GM18502 (cell line): Measurements from ENCODE around the gene CAPN9.
"Not testable (repeated sequence)": the region's sequence is repeated elsewhere in the genome, so short reads cannot be mapped to it uniquely, and the experiment has no call there.

Source experiments
- ATAC-seq: cut with Tn5 transposase; IDR thresholded peaks from one replicate; pipeline ENCODE4 v1.9.1; 2021; ENCODE audit warnings: mild to moderate bottlenecking; ENCODE audit not compliant: unreplicated experiment, poor library complexity

The CAPN9 gene

DNA sequence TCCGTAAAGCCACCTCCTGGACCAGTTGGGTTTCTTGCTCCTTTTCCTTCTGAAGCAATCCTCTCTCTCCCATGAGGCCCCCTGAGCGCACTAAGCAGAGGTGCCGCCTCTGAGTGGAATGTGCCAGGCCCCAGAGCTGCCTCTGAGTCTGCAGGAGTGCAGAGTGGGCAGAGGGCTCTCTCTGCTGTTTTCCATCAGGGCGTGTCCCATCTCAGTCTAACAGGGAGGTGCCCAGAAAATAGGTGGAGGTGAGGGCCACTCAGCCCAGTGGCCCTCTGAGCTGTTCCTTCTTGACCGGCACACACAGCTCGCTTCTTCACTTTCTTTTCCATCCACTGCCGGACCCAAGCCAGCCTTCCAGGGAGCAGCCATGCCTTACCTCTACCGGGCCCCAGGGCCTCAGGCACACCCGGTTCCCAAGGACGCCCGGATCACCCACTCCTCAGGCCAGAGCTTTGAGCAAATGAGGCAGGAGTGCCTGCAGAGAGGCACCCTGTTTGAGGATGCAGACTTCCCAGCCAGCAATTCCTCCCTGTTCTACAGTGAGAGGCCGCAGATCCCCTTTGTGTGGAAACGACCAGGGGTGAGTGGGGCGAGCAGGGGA, at the start of gene CAPN9:
TSS of gene CAPN9 (plus strand) at position 262 of the 604 bp plus-strand sequence. CDS start at position 371, 109 bp downstream.
- ATAC-seq, result no peak

GRCh38 chr1:230698130-230698529, 49.1 kb upstream of the CAPN9 start:
- no peak for ATAC-seq

DNA sequence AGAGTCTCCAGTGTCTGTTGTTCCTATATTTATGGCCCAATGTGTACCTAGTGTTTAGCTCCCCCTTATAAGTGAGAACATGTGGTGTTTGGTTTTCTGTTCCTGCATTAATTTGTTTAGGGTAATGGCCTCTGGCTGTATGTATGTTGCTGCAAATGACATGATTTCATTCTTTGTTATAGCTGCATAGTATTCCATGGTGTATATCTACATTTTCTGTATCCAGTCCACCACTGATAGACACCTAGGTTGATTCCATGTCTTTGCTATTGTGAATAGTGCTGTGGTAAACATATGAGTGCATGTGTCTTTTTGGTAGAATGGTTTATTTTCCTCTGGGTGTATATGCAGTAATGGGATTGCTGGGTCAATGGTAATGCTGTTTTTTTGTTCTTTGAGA, 48.2 kb upstream of the CAPN9 start:
- not testable (repeated sequence) for ATAC-seq

GRCh38 chr1:230699716-230700115, 47.5 kb upstream of the CAPN9 start:
- ATAC-seq, result no peak

DNA sequence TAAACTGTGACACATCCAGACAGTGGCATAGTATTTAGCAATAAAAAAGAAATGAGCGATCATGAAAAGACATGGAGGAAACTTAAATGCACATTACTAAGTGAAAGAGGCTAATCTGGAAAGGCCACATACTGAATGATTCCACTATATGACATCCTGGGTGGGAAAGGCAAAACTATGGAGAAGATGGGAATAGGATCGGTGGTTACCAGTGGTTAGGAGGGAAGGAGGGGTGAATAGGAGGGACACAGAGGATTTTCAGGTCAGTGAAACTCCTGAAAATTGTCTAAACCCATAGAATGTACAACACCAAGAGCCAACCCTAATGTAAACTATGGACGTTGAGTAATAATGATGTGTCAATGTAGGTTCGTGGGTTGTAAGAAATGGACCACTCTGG, 47.1 kb upstream of the CAPN9 start:
- ATAC-seq, result no peak

DNA sequence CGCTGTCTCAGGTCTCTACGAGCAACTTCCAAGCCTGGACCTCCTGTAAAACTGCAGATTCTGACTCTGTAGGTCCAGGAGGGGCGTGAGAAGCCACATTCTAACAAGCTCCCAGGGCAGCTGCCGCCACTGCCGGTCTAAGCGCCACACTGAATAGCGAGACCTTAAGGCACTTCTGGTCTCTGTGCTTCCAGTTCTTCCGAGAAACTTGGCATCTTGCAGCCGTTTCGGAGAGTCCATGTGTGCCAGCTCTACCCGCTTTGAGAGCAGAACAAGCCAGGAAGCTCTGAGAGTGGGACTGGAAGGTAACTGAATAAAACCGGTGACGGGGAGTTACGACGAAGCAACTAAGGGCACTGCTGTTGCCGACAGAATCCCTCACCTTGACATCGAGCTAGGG, 45.8 kb upstream of the CAPN9 start:
- no peak for ATAC-seq

DNA sequence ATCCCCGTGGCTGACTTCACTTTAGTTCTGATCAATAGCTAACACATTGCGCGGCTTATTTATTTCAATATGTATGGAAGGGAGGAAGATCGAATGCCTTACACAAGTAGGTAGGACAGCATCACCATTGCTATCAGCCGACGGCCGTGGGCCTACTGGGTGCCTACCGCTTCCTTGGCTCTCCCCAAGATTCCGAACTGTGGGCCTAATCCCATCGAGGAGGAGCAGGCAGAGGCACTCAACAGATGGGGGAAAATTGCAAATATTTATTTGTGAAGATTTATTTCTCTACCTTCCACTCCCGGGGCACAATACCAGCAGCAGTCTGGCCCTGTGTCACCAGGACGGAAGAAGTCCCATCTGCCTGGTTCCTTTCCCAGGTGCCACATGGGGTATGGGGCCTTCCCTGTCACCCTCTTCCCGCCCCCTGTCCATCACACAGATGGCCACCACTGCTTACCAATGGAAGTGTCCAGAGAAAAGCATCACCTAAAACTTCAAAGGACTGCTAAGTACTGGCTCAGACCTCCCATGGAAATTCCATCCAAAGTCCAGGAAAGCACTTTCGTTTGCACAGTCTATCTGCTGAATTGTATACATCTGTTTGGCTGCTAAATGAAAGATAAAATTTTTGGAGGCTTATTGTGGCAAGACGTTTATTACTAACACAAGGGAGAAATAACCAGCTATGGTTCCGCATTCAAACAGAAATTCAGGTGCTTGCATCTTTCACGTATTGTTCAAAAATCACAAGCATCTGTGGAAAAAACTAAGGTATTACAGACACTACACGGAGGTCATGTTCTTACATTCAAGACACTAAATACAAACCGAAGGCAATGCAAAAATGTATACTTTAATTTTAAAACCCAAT, 45.1 kb upstream of the CAPN9 start:
- ATAC-seq, result no peak

DNA sequence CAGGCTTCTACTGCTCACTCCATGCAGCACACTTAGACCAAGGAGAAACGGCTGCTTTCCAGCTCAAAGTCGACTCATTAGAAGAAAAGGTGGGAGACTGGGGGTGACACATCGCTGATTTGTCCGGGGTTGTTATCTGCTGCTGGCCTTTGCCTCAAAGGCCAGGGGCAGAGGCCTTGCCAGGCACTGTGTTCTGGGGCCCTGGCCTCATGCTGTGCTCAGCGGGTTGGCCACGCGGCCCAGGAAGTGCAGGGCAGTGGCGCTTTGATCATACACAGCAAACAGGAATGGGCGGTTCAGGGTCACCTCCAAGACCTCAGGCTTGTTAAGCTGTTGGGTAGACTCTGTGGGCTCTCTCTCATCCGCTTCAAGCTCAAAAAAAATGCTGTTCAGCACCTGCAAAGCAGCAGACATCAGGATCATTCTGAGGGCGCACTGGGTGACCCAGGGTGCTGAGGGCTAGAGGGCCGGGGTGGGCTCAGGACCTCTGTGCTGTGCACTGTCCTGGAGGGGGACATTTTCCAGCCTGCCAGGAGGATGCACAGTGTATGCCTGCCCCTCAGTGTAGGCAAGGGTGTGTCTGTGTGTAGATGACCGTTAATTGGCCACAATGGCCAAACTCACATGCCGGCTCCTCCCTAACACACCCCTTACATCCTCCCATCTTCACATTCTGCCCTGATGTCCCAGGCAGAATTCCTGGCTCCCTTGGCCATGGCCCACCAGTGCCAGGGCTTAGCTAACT, 44.1 kb upstream of the CAPN9 start:
- ATAC-seq, result no peak

DNA sequence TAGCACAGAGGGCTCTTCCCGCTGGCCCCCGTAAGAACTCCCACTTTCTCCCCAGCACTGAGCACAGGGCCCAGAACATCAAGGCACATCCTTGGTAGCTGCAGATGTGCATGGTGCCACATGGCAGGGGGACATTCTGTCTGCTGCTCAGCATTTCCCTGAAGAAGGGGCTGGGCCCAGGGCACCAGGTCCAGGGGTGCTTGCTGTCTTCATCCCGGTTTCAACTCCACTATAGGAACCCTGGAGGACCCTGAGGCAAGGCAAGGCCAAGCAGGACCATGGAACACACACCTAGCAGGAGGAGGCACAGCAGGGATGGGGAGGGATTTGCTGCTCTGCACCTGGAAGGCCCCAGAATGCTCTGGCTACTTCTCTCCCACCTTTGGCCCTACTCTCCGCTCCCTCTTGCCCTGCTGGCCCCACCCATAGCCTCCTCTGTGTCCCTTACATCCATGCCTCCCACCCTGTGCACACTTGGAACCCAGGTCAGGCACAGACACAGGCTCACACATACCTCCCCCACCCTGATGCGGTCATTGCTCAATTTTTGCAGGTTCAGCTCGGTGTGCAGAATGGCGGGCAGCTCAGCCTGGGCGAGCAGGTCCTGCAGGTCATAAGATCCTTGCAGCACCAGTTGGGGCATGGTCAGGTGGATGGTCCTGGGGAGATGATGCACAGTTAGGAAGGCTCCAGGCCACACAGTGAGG, 43.4 kb upstream of the CAPN9 start:
- no peak for ATAC-seq

DNA sequence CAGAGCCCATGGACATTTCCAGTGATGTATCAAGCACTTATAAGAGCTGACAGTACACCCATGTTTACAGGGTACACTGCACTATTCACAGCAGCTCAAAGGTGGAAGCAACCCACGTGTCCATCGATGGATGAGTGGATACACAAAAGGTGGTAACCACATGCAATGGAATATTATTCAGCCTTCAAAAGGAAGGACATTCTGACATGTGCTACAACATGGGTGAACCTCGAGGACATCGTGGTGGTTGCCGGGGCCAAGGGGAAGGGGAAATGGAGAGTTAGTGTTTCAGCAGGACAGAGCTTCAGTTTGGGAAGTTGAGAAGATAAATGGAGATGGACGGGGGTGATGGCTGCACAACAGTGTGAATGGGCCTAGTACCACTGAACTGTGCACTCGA, 42.4 kb upstream of the CAPN9 start:
- ATAC-seq, result no peak

DNA sequence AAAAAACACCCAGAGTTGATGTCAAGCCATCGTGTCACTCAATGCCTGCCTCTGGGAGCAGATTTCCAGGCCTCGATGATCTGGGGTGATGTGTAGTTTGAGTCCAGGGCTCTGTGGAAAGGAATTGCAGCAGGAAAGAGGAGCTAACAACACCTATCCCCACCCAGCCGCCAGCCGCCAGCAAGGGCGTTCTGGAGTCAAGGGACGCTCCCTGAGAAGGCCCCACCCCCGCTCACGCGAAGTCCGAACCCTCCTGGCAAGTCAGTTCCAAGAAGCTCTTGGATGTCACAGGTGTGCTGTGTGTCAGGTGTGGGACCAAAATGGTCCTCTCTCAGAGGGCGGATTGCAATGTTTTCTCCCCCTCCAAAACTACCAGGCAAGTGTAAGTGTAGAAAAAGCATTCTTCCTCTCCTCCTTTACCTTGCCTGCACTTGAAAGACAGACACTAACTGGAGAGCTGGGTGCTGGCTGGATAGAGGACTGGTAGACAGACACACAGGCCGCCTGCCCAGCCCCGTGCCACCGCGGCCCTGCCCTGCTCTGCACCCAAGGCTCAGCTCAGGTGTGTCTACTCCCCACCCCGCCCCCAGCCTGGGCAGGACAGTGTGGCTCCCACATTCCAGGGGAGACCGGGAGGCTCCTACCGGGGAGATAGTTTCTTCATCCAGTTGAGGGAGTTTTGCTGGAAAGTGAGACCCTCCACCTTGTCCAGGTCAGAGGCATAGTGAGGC, 41.7 kb upstream of the CAPN9 start:
- no peak for ATAC-seq

DNA sequence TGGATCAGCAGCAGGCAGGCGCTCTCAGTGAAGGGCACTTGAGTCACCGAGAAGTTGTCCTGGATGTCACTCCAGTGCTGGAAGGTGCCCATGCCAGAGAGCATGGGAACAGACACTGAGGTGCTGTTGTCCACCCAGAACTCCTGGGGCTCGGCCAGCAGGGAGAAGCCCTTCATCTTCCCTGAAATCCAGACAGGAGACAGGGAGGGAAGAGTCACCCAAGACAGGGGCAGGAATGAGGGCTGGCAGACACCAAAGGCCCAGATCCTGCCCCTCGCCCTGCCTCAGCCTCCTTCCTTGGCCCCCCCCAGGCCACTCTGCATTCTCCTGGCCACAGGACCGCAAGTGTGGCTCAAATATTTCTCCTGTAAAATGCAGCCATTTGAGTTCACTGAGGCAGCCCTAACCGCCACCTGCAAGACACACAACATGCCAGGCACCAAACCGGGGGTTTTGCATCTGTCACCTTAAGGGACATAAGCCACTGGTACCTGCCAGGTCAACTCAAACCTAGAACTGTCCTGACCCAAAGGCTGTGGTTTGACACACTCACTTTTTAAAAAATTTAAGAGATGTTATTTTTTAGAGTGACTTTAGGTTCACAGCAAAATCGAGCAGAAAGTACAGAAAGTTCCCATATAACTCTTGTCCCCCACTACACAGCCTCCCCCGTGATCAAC, 41.0 kb upstream of the CAPN9 start:
- no peak for ATAC-seq

DNA sequence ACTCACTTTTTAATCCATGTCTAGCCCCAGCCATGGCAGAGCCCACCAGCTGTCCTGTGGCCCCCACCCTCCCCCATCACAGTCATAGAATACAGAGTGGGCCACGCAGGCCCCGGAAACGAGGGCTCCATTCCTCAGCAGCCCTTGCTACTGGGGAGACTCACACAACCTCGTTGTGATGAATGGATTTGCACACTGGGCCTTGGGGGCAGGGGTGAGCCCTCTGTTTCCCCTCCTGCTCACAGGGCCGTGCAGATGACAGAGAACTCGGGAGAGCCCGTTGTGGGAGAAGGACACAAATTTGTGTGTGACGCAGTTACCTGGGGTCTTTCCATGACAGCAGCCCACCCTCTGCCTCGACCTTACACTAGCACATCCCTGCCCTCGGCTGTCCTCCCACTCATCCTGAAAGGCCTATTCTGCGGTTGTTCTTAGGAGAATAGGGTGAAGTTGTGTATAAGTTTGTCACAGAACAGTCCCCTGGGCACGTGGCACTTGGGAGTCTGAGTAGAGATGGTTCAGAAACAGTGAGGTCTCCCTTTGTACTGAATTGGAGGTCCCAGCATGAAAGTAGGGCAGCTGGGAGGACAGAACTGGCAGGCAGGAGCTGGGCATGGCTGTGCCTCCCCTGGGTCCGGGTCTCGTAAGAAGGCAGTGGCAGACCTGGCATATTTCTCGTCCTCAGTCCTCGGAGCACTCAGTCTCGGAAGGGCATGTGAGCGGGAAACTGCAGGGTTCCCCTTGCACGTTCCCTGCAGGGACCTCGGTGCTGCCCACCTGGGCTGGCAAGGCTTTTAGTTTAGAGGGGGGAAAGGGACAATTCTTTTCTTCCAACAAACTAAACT, 40.1 kb upstream of the CAPN9 start:
- no peak for ATAC-seq

DNA sequence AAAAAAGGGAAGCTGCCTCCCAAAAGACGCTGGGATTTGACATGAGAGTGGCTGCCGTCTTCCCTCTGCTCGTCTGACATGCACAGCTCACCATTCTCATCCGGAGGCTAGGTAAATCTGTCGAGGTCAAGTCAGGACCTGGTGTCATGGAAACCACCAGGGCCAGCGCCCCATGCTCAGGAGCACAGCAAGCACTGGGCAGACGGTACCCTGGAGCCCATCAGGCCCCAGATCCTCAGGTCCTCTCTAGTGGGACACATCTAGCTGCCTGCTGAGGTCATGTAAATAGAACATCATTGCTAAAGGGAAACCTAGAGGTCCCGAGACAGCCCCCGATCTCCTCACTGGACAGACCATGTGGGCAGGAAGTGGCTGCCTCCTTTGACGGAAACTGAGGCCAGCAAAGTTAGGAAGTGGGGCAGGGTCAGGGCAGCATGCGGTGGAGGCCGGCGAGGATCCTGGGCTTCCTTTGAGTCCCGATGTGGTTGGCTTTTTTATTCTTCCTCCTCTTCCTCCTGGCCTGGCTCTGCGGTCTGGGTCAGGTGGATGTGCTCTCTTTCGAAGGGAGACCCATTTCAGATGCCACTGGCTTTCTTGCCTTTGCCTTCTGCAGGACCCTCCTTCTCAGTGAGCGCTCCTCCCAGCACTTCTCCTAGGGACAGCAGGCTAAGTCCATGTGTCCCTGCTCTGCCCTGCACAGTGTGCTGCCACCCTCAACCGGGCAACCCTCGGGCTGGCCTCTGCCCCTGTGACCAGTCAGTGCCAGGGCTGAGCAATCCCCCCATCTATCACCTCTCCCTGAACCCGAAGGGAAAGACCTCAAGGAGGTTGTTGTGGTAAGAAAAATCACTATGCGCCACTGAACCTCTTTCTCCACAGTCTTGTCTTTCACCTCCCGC, 39.2 kb upstream of the CAPN9 start:
- ATAC-seq, result no peak

GRCh38 chr1:230708631-230709580, 38.3 kb upstream of the CAPN9 start:
- ATAC-seq, result no peak
